Sigmoid colon (tissue), 4 donors: ENCODE results near the gene PPIL6.

ENCODE experiments used
- CTCF ChIP-seq, 4 experiments: fragments of 450-650 bp in 3 of 4; fragments of 200-600 bp in 1 of 4; IDR thresholded peaks; one replicate each; pipeline ENCODE4 v1.5.1; 2016 to 2019; ENCODE audit warnings: antibody characterized with exemption in 4 of 4, mild to moderate bottlenecking in 3 of 4, moderate library complexity in 2 of 4
- EP300 ChIP-seq, 4 donors: sonication (generic); formaldehyde crosslinking; IDR thresholded peaks; one replicate each; pipeline ENCODE4 v1.6.1; 2017; ENCODE audit warnings: antibody characterized with exemption in 4 of 4
- POLR2A ChIP-seq, 2 donors: fragments of 450-650 bp; IDR thresholded peaks; one replicate each; pipeline ENCODE4 v1.6.1; 2016; ENCODE audit warnings: antibody characterized with exemption in 2 of 2, mild to moderate bottlenecking in 2 of 2, moderate library complexity in 2 of 2

GRCh38 chr6:109472132-109472995 lies 31.9 kb upstream of the PPIL6 start:
- no peak for TF ChIP-seq CTCF (IDR thresholded peaks at IDR 0.05)
- TF ChIP-seq EP300 (IDR thresholded peaks at IDR 0.05): no peak
- no peak for TF ChIP-seq POLR2A (IDR thresholded peaks at IDR 0.05)
